Ecto neural progenitor cell (in vitro differentiated cells): ENCODE measurements around the gene KCNJ1.
A peak's percentile ranks its signal among the peaks of the same experiment; 100 is the strongest.

Experiments
- DNase-seq: peaks from one replicate; pipeline ENCODE4 v3.0.0-alpha.2; 2018; ENCODE audit warnings: low spot score

The KCNJ1 gene

GRCh38 chr11:128822130-128822529, 45.0 kb downstream of the KCNJ1 start:
- DNase-seq, result no peak

GRCh38 chr11:128821556-128821955, 45.5 kb downstream of the KCNJ1 start:
- DNase-seq, result no peak

- DNase-seq, result no peak
Measured at GRCh38 chr11:128819198-128819597, 47.9 kb downstream of the KCNJ1 start.

- peak; percentile 88 for DNase-seq
Measured at GRCh38 chr11:128814856-128815705, 52.0 kb downstream of the KCNJ1 start.

- no peak for DNase-seq
Measured at GRCh38 chr11:128813729-128814128, 53.4 kb downstream of the KCNJ1 start.

GRCh38 chr11:128810784-128811514, 56.1 kb downstream of the KCNJ1 start:
- DNase-seq, result no peak

GRCh38 chr11:128809128-128809527, 58.0 kb downstream of the KCNJ1 start:
- DNase-seq, result no peak

GRCh38 chr11:128807909-128808308, 59.2 kb downstream of the KCNJ1 start:
- no peak for DNase-seq

- DNase-seq, result no peak
Measured at GRCh38 chr11:128806506-128807261, 60.4 kb downstream of the KCNJ1 start.

GRCh38 chr11:128804481-128804880, 62.6 kb downstream of the KCNJ1 start:
- no peak for DNase-seq

- DNase-seq, result no peak
Measured at GRCh38 chr11:128803449-128804245, 63.4 kb downstream of the KCNJ1 start.

GRCh38 chr11:128803011-128803410, 64.1 kb downstream of the KCNJ1 start:
- DNase-seq, result no peak

GRCh38 chr11:128802358-128802981, 64.6 kb downstream of the KCNJ1 start:
- DNase-seq, result no peak

- DNase-seq, result no peak
Measured at GRCh38 chr11:128800871-128801417, 66.2 kb downstream of the KCNJ1 start.

- DNase-seq, result no peak
Measured at GRCh38 chr11:128796270-128796669, 70.8 kb downstream of the KCNJ1 start.

GRCh38 chr11:128790196-128790595, 76.9 kb downstream of the KCNJ1 start:
- no peak for DNase-seq

GRCh38 chr11:128789497-128790150, 77.5 kb downstream of the KCNJ1 start:
- no peak for DNase-seq
